GOT3 (cell line): Measurements from ENCODE around the gene OR14K1.
"Not testable (repeated sequence)": the region's sequence is repeated elsewhere in the genome, so short reads cannot be mapped to it uniquely, and the experiment has no call there.

Experiments used
- DNase-seq: peaks from one replicate; lab custom pipeline; 2025; ENCODE audit warnings: mixed read lengths; lab: John Stamatoyannopoulos, UW

The OR14K1 gene

GRCh38 chr1:247738315-247738714 lies at the start of gene OR14K1:
TSS of gene OR14K1 (plus strand) at chr1:247738615. CDS start at chr1:247738615, 0 bp downstream.
- no peak for DNase-seq

- no peak for DNase-seq
Observed at GRCh38 chr1:247701338-247701737, 37.1 kb upstream of the OR14K1 start.

GRCh38 chr1:247710681-247711080 lies 27.7 kb upstream of the OR14K1 start:
- DNase-seq, result not testable (repeated sequence)

GRCh38 chr1:247713753-247714152 lies 24.7 kb upstream of the OR14K1 start:
- DNase-seq, result no peak

GRCh38 chr1:247716546-247716945 lies 21.9 kb upstream of the OR14K1 start, which contains the start of gene OR6F1:
TSS of gene OR6F1 (minus strand) at chr1:247716646. CDS start at chr1:247712755, 3,891 bp downstream.
- no peak for DNase-seq

- DNase-seq, result no peak
Observed at GRCh38 chr1:247721222-247721621, 17.2 kb upstream of the OR14K1 start.

- no peak for DNase-seq
Observed at GRCh38 chr1:247740721-247741120, 2.3 kb downstream of the OR14K1 start.

GRCh38 chr1:247741756-247742155 lies 3.3 kb downstream of the OR14K1 start:
- no peak for DNase-seq

GRCh38 chr1:247742215-247742760 lies 3.9 kb downstream of the OR14K1 start:
- not testable (repeated sequence) for DNase-seq

GRCh38 chr1:247746391-247746935 lies 8.0 kb downstream of the OR14K1 start:
- no peak for DNase-seq

GRCh38 chr1:247747616-247748015 lies 9.2 kb downstream of the OR14K1 start:
- DNase-seq, result no peak

GRCh38 chr1:247748041-247748440 lies 9.6 kb downstream of the OR14K1 start, which contains the start of gene OR14A2:
TSS of gene OR14A2 (minus strand) at chr1:247748141.
- DNase-seq, result no peak

- no peak for DNase-seq
Observed at GRCh38 chr1:247749870-247750269, 11.5 kb downstream of the OR14K1 start.

- DNase-seq, result not testable (repeated sequence)
Observed at GRCh38 chr1:247754311-247754710, 15.9 kb downstream of the OR14K1 start.

- no peak for DNase-seq
Observed at GRCh38 chr1:247760456-247760855, 22.0 kb downstream of the OR14K1 start, which contains the start of gene OR1C1. TSS of gene OR1C1 (minus strand) at chr1:247760556. CDS start at chr1:247758406, 2,150 bp downstream.

GRCh38 chr1:247769603-247770002 lies 31.2 kb downstream of the OR14K1 start:
- DNase-seq, result no peak
